ENCODE data around the gene CYS1.

The CYS1 gene

DNA sequence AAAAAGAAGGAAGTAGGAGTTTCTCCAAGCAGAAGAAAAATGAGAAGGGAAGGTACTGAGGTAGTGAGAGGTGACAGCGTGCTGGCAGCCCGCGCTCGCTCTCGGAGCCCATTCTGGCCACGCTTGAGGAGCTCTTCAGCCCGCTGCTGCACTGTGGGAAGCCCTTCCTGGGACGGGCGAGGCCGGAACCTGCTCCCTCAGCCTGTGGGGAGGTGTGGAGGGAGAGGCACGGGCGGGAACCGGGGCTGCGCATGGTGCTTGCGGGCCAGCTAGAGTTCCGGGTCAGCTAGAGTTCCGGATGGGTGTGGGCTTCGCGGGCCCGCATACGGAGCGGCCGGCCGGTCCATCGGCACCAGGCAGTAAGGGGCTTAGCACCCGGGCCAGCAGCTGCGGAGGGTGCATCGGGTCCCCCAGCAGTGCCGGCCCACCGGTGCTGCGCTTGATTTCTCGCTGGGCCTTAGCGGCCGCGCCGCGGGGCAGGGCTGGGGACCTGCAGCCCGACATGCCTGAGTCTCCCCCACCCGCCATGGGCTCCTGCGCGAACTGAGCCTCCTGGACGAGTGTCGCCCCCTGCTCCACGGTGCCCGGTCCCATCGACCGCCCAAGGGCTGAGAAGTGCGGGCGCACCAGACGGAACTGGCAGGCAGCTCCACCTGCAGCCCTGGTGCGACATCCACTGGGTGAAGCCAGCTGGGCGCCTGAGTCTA, 11.1 kb upstream of the CYS1 start:
- DNase-seq (ENCODE audit: insufficient read length, low spot score) (no peak), FAIRE-seq (no peak)
- TF ChIP-seq, protein P1, sequence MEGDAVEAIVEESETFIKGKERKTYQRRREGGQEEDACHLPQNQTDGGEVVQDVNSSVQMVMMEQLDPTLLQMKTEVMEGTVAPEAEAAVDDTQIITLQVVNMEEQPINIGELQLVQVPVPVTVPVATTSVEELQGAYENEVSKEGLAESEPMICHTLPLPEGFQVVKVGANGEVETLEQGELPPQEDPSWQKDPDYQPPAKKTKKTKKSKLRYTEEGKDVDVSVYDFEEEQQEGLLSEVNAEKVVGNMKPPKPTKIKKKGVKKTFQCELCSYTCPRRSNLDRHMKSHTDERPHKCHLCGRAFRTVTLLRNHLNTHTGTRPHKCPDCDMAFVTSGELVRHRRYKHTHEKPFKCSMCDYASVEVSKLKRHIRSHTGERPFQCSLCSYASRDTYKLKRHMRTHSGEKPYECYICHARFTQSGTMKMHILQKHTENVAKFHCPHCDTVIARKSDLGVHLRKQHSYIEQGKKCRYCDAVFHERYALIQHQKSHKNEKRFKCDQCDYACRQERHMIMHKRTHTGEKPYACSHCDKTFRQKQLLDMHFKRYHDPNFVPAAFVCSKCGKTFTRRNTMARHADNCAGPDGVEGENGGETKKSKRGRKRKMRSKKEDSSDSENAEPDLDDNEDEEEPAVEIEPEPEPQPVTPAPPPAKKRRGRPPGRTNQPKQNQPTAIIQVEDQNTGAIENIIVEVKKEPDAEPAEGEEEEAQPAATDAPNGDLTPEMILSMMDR (IDR thresholded peaks at IDR 0.05; ENCODE audit: insufficient read depth, missing control alignments): no peak

DNA sequence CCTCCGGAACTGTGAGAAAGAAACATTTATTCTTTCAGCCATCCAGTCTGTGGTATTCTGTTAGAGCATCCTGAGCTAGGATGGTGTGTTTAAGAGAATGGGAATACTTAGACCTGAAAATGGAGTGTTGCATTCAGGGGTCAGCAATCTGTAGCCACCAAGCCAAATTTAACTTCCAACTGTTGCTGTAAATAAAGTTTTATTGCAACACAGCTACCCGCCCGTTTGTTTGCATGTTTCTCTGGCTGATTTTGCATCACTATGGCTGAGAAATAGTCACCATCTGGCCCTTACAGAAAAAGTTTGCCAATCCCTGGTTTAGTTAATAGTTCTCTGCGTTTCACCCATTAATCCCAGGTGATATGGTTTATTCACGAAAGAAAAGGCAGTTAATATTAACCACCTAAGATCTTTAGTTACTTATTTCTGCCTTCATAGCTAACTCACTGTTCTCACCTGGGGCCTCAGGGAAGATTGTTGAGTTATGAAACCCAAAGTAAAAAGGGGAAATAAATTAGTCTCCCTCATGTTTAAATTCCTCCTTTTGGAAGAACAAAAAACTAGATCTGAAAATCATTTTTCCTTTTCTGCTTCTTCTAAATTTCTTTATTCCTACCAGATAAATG, 9.5 kb upstream of the CYS1 start:
- TF ChIP-seq, protein P1 (IDR thresholded peaks at IDR 0.05; ENCODE audit: insufficient read depth, missing control alignments): no peak
- DNase-seq (ENCODE audit: insufficient read length, low spot score): no peak
- no peak for FAIRE-seq

DNA sequence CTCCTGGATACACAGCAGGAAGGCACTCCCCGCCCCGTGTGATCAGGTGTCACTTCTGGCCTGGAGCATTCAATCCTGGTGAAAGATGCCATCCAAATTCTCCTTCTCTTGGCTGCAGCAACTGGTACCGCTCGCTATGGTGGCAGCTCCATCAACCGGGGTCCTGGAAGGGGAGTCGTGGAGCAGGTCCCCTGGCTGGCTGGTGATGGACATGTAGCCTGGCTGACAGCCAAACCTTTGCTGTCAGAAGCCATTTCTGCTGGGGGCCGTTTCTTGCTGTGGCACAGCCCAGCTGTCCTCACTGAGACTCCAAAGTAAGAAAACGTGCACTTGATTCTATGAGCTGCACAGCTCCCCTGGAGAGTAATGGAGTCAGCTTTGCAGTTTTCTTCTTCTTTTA, 7.1 kb upstream of the CYS1 start:
- TF ChIP-seq, protein P1 (IDR thresholded peaks at IDR 0.05; ENCODE audit: insufficient read depth, missing control alignments): no peak
- DNase-seq (ENCODE audit: insufficient read length, low spot score): no peak
- FAIRE-seq: no peak

DNA sequence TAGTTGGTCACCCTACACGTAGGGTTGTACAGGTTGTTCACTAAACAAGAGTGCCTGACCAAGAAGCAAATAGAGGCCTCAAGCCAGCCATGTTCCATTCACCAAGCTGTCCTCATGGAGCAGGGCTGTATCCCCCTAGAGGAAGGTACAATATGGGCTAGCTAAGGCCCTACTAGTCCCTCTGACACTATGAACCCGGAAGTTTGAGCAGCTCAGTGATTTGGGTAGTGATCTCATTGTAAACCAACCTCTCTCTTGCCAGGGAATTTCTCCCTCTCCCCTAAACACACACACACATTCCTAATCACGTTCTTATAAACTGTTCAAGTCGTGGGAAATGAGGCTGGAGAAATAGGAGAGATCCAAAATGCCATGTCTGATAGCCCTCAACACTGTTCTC, 6.7 kb upstream of the CYS1 start:
- TF ChIP-seq, protein P1 (IDR thresholded peaks at IDR 0.05; ENCODE audit: insufficient read depth, missing control alignments): no peak
- FAIRE-seq: no peak
- DNase-seq (ENCODE audit: insufficient read length, low spot score): no peak

DNA sequence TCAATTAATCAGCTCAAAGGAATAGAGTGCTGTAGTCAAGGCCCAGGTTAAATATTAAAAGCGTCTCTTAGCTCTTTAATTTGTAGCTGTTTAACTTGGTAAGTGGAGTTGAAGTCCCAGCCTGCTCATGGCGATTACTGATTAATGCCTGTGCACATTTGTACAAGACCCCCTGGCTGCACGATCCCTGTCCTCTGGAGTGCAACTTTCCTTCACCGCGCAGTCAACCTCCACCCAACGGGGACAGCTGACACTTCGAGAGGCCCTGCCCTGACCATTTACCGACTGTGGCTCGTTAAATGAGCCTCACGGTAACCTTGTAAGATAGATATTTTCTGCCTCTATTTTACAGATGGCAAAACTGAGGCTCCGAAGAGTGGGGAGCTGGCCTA, 5.5 kb upstream of the CYS1 start:
- DNase-seq (ENCODE audit: insufficient read length, low spot score) (no peak), FAIRE-seq (no peak)
- TF ChIP-seq, protein P1 (IDR thresholded peaks at IDR 0.05; ENCODE audit: insufficient read depth, missing control alignments): no peak

DNA sequence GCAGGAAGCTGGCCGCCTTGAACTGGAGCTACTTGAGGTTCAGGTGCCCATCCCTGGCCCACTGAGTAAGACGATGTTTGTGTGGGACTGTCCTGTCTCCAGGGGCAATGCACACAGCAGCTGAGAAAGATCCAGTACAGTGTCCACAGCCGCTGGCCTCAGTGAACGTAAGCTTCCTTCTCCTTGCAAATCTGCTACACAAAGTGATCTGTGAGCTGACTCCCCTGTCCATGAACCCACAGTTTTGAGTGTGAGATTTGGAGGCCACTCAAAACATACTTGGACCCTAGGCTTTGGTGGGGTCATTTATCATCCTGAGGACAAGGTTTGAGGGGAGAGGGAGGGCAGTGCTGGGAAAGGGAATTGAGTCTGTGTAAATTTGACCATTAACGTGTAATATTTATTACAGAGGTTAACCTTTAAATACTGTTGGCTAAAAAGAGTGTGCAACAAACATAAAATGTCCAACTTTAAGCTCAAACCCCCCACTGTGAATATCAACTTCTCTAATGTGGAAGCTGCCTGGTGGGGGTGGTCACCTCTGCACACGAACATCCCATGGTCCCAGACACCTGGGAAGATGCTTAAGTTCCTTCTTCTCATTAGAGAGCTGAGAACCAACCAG, 4.9 kb upstream of the CYS1 start:
- DNase-seq (ENCODE audit: insufficient read length, low spot score): no peak
- TF ChIP-seq, protein P1 (IDR thresholded peaks at IDR 0.05; ENCODE audit: insufficient read depth, missing control alignments): no peak
- FAIRE-seq: no peak

Data from D721Med (cell line).